IPS DF 6.9 (cell line): ENCODE results near the gene JAKMIP3.

Experiments
- DNase-seq: peaks from one replicate; pipeline ENCODE4 v3.0.0-alpha.2; 2013; ENCODE audit warnings: low read depth, low spot score
- H3K27ac ChIP-seq: one replicate; pipeline ENCODE4 v1.5.1; 2013; ENCODE audit warnings: low read length, control low read depth
- H3K27me3 ChIP-seq: 2 replicates; pipeline ENCODE4 v1.6.1; 2013; ENCODE audit warnings: mild to moderate bottlenecking, low read length; ENCODE audit not compliant: control insufficient read depth, insufficient read depth
- H3K36me3 ChIP-seq: 2 replicates; pipeline ENCODE4 v1.6.1; 2013; ENCODE audit warnings: low read length; ENCODE audit not compliant: control insufficient read depth, insufficient read depth
- H3K4me1 ChIP-seq: 2 replicates; pipeline ENCODE4 v1.6.1; 2013; ENCODE audit warnings: low read length; ENCODE audit not compliant: control insufficient read depth, insufficient read depth
- H3K4me3 ChIP-seq: 2 replicates; pipeline ENCODE4 v1.5.1; 2013; ENCODE audit warnings: mild to moderate bottlenecking, low read length
- H3K9me3 ChIP-seq: 2 replicates; pipeline ENCODE4 v1.6.1; 2013; ENCODE audit warnings: low read length, inconsistent platforms; ENCODE audit not compliant: control insufficient read depth, insufficient read depth
- WGBS: extraction: QIAGEN DNeasy Blood & Tissue Kit; methylation state at CpG from one replicate; pipeline ENCODE4 v1.1.7; 2013; ENCODE audit warnings: mixed read lengths, missing lambda C conversion rate; ENCODE audit not compliant: insufficient read length, insufficient coverage; 5-methylcytosine and 5-hydroxymethylcytosine counted together

The JAKMIP3 gene

GRCh38 chr10:132104471-132105301 lies 38.9 kb downstream of the JAKMIP3 start:
- no peaks in the 10 kb centered on the region for H3K27me3 ChIP-seq
- no peaks in the 10 kb centered on the region for H3K36me3 ChIP-seq
- H3K27ac ChIP-seq, result no peak overlapping the region
- H3K4me3 ChIP-seq, result no peak overlapping the region; the same call in 1 of the 2 replicates
- no peaks in the 10 kb centered on the region for H3K9me3 ChIP-seq
- no peak for DNase-seq
- H3K4me1 ChIP-seq, result no peaks in the 10 kb centered on the region; the same call in 1 of the 2 replicates
- WGBS, result no CpG with 5 or more reads among the region's 27 CpGs

GRCh38 chr10:132105302-132105995 lies 39.7 kb downstream of the JAKMIP3 start:
- H3K27ac ChIP-seq, result no peak overlapping the region
- no peak overlapping the region for H3K4me3 ChIP-seq
- H3K36me3 ChIP-seq, result no peaks in the 10 kb centered on the region
- no peaks in the 10 kb centered on the region for H3K27me3 ChIP-seq
- no peak for DNase-seq
- WGBS, result no CpG with 5 or more reads among the region's 14 CpGs
- H3K4me1 ChIP-seq, result no peaks in the 10 kb centered on the region
- no peaks in the 10 kb centered on the region for H3K9me3 ChIP-seq

- no peak overlapping the region for H3K4me3 ChIP-seq
- H3K9me3 ChIP-seq, result no peaks in the 10 kb centered on the region
- DNase-seq, result no peak
- no peaks in the 10 kb centered on the region for H3K27me3 ChIP-seq
- no peaks in the 10 kb centered on the region for H3K36me3 ChIP-seq
- no CpG with 5 or more reads among the region's 15 CpGs for WGBS
- H3K4me1 ChIP-seq, result no peaks in the 10 kb centered on the region
- H3K27ac ChIP-seq, result no peak overlapping the region
Measured at GRCh38 chr10:132106431-132106830, 40.7 kb downstream of the JAKMIP3 start.

GRCh38 chr10:132107186-132107948 lies 41.6 kb downstream of the JAKMIP3 start:
- no peaks in the 10 kb centered on the region for H3K4me1 ChIP-seq
- no peak for DNase-seq
- no peaks in the 10 kb centered on the region for H3K9me3 ChIP-seq
- H3K27ac ChIP-seq, result no peak overlapping the region
- WGBS, result no CpG with 5 or more reads among the region's 27 CpGs
- H3K27me3 ChIP-seq, result no peaks in the 10 kb centered on the region
- no peak overlapping the region for H3K4me3 ChIP-seq
- no peaks in the 10 kb centered on the region for H3K36me3 ChIP-seq

- no peaks in the 10 kb centered on the region for H3K9me3 ChIP-seq
- no CpG with 5 or more reads among the region's 13 CpGs for WGBS
- no peak for DNase-seq
- H3K27ac ChIP-seq, result no peak overlapping the region
- no peaks in the 10 kb centered on the region for H3K36me3 ChIP-seq
- no peaks in the 10 kb centered on the region for H3K27me3 ChIP-seq
- H3K4me1 ChIP-seq, result no peaks in the 10 kb centered on the region
- no peak overlapping the region for H3K4me3 ChIP-seq
Measured at GRCh38 chr10:132107949-132108877, 42.5 kb downstream of the JAKMIP3 start.

GRCh38 chr10:132109341-132110110 lies 43.8 kb downstream of the JAKMIP3 start:
- Histone ChIP-seq H3K4me3 (no peak overlapping the region), H3K27ac (no peak overlapping the region), H3K9me3 (no peaks in the 10 kb centered on the region), H3K4me1 (no peaks in the 10 kb centered on the region), H3K36me3 (no peaks in the 10 kb centered on the region), H3K27me3 (no peaks in the 10 kb centered on the region)
- DNase-seq, result no peak
- WGBS, result no CpG with 5 or more reads among the region's 19 CpGs

GRCh38 chr10:132110111-132110521 lies 44.4 kb downstream of the JAKMIP3 start:
- H3K27ac ChIP-seq, result no peak overlapping the region
- WGBS, result no CpG with 5 or more reads among the region's 14 CpGs
- no peaks in the 10 kb centered on the region for H3K36me3 ChIP-seq
- no peak for DNase-seq
- H3K9me3 ChIP-seq, result no peaks in the 10 kb centered on the region
- no peaks in the 10 kb centered on the region for H3K4me1 ChIP-seq
- no peaks in the 10 kb centered on the region for H3K27me3 ChIP-seq
- no peak overlapping the region for H3K4me3 ChIP-seq

- H3K9me3 ChIP-seq, result no peaks in the 10 kb centered on the region
- H3K27me3 ChIP-seq, result no peaks in the 10 kb centered on the region
- H3K27ac ChIP-seq, result no peak overlapping the region
- H3K4me1 ChIP-seq, result no peaks in the 10 kb centered on the region
- no peaks in the 10 kb centered on the region for H3K36me3 ChIP-seq
- H3K4me3 ChIP-seq, result no peak overlapping the region
- no peak for DNase-seq
- WGBS, result no CpG with 5 or more reads among the region's 14 CpGs
Measured at GRCh38 chr10:132110713-132111112, 45.0 kb downstream of the JAKMIP3 start.

GRCh38 chr10:132111121-132111731 lies 45.5 kb downstream of the JAKMIP3 start:
- Histone ChIP-seq H3K27ac (no peak overlapping the region), H3K4me1 (no peaks in the 10 kb centered on the region), H3K4me3 (no peak overlapping the region), H3K36me3 (no peaks in the 10 kb centered on the region), H3K27me3 (no peaks in the 10 kb centered on the region), H3K9me3 (no peaks in the 10 kb centered on the region)
- no peak for DNase-seq
- WGBS, result no CpG with 5 or more reads among the region's 14 CpGs
